NCI-H2171 treated with DMSO at 0.1 percent for 48 hours (cell line): Measurements from ENCODE around the gene RAP1GDS1.
"Not testable (repeated sequence)": the region's sequence is repeated elsewhere in the genome, so short reads cannot be mapped to it uniquely, and the experiment has no call there.

Experiments used
- DNase-seq: peaks from one replicate; lab custom pipeline; 2025; lab: John Stamatoyannopoulos, UW

Gene RAP1GDS1

GRCh38 chr4:98287328-98287727, 26.1 kb downstream of the RAP1GDS1 start:
- DNase-seq: no peak

GRCh38 chr4:98288671-98289070, 27.5 kb downstream of the RAP1GDS1 start:
- DNase-seq: not testable (repeated sequence)

- no peak for DNase-seq
These were observed 28.2 kb downstream of the RAP1GDS1 start for GRCh38 chr4:98289375-98289774.

GRCh38 chr4:98290511-98290910, 29.3 kb downstream of the RAP1GDS1 start:
- DNase-seq: no peak

GRCh38 chr4:98293104-98293887, 32.1 kb downstream of the RAP1GDS1 start:
- peak; percentile 1 for DNase-seq

GRCh38 chr4:98298022-98298421, 36.8 kb downstream of the RAP1GDS1 start:
- no peak for DNase-seq

- no peak for DNase-seq
These were observed 39.5 kb downstream of the RAP1GDS1 start for GRCh38 chr4:98300706-98301105.

- DNase-seq: no peak
These were observed 44.4 kb downstream of the RAP1GDS1 start for GRCh38 chr4:98305576-98305975.

GRCh38 chr4:98310867-98311266, 49.7 kb downstream of the RAP1GDS1 start:
- no peak for DNase-seq

GRCh38 chr4:98311656-98312055, 50.5 kb downstream of the RAP1GDS1 start:
- no peak for DNase-seq

GRCh38 chr4:98314791-98315565, 53.8 kb downstream of the RAP1GDS1 start:
- no peak for DNase-seq

- no peak for DNase-seq
These were observed 57.3 kb downstream of the RAP1GDS1 start for GRCh38 chr4:98318521-98318920.

GRCh38 chr4:98319021-98319420, 57.8 kb downstream of the RAP1GDS1 start:
- DNase-seq: no peak

GRCh38 chr4:98326168-98326567, 65.0 kb downstream of the RAP1GDS1 start:
- DNase-seq: no peak

- DNase-seq: no peak
These were observed 66.5 kb downstream of the RAP1GDS1 start for GRCh38 chr4:98327694-98328093.

- not testable (repeated sequence) for DNase-seq
These were observed 68.9 kb downstream of the RAP1GDS1 start for GRCh38 chr4:98329879-98330640.

- no peak for DNase-seq
These were observed 70.8 kb downstream of the RAP1GDS1 start for GRCh38 chr4:98332017-98332416.

GRCh38 chr4:98334461-98334860, 73.3 kb downstream of the RAP1GDS1 start:
- no peak for DNase-seq

GRCh38 chr4:98338761-98339438, 77.7 kb downstream of the RAP1GDS1 start:
- DNase-seq: no peak

- peak; percentile 68 for DNase-seq
These were observed 80.1 kb downstream of the RAP1GDS1 start for GRCh38 chr4:98341309-98341708.

- no peak for DNase-seq
These were observed 82.4 kb downstream of the RAP1GDS1 start for GRCh38 chr4:98343626-98344025.

- peak; percentile 7 for DNase-seq
These were observed 84.7 kb downstream of the RAP1GDS1 start for GRCh38 chr4:98345838-98346237.
